OCI-LY7 (cell line): ENCODE results near the gene HEG1.

ENCODE experiments used
- CTCF ChIP-seq: fragments of 200-600 bp; sonication (generic); conservative IDR thresholded peaks from 2 replicates; pipeline ENCODE4 v1.5.1; 2014; ENCODE audit warnings: mild to moderate bottlenecking, antibody characterized with exemption, low read length, moderate library complexity, mixed read lengths
- EZH2phosphoT487 ChIP-seq: fragments of 200-600 bp; sonication (generic); IDR thresholded peaks from 2 replicates; pipeline ENCODE4 v1.6.1; 2018; ENCODE audit warnings: low read depth, borderline replicate concordance, mild to moderate bottlenecking, mixed run types, antibody characterized with exemption, low read length, moderate library complexity, mixed read lengths

GRCh38 chr3:125031544-125031943 is 24.3 kb downstream of the HEG1 start:
- no peak for TF ChIP-seq CTCF
- no peak for TF ChIP-seq EZH2phosphoT487
